HepG2 (cell line): ENCODE results near the gene BRD3. TPM values are rescaled to one million over a fixed set of nuclear protein-coding genes. Genes with fewer than 3 reads are reported as not detected.

Source experiments
- CENPX ChIP-seq: sonication (generic); formaldehyde crosslinking; IDR thresholded peaks from 2 replicates; pipeline ENCODE4 v1.9.0; 2021; ENCODE audit warnings: mild to moderate bottlenecking, missing genetic modification reagents, moderate library complexity
- CSRNP1 ChIP-seq: sonication (generic); formaldehyde crosslinking; IDR thresholded peaks from 2 replicates; pipeline ENCODE4 v1.8.1; 2023; ENCODE audit warnings: mild to moderate bottlenecking, missing genetic modification reagents
- FOSL1 ChIP-seq: sonication (generic); formaldehyde crosslinking; IDR thresholded peaks from 2 replicates; pipeline ENCODE4 v1.9.0; 2021; ENCODE audit warnings: missing genetic modification reagents, borderline replicate concordance
- HNF4G ChIP-seq, 2 experiments: sonication (generic) in 1 of 2; formaldehyde crosslinking in 1 of 2; IDR thresholded peaks; 2 replicates each; pipeline versions ENCODE4 v1.4.0 to v1.6.1; 2011 to 2020; ENCODE audit warnings: borderline replicate concordance in 2 of 2, low read depth in 2 of 2, mild to moderate bottlenecking in 2 of 2, low read length in 1 of 2, missing genetic modification reagents in 1 of 2, moderate library complexity in 1 of 2
- IKZF1 ChIP-seq: fragments of 450-650 bp; IDR thresholded peaks from 2 replicates; pipeline ENCODE4 v1.7.1; 2016
- KLF12 ChIP-seq: sonication (generic); formaldehyde crosslinking; IDR thresholded peaks from 2 replicates; pipeline ENCODE4 v1.4.0; 2020; ENCODE audit warnings: missing genetic modification reagents, borderline replicate concordance
- KLF13 ChIP-seq: sonication (generic); formaldehyde crosslinking; IDR thresholded peaks from 2 replicates; pipeline ENCODE4 v1.4.0; 2020; ENCODE audit warnings: mild to moderate bottlenecking, missing genetic modification reagents
- MAF1 ChIP-seq: sonication (generic); formaldehyde crosslinking; IDR thresholded peaks from 2 replicates; pipeline ENCODE4 v1.5.0; 2020; ENCODE audit warnings: missing genetic modification reagents, borderline replicate concordance
- MXI1 ChIP-seq: IDR thresholded peaks from 3 replicates; pipeline ENCODE4 v1.6.1; 2012; ENCODE audit warnings: low read depth, low read length, inconsistent platforms, borderline replicate concordance
- NCOA1 ChIP-seq: sonication (generic); formaldehyde crosslinking; IDR thresholded peaks from 2 replicates; pipeline ENCODE4 v1.9.0; 2021; ENCODE audit warnings: missing genetic modification reagents
- PHF21A ChIP-seq: sonication (generic); formaldehyde crosslinking; IDR thresholded peaks from 2 replicates; pipeline ENCODE4 v1.5.0; 2020; ENCODE audit warnings: mild to moderate bottlenecking, missing genetic modification reagents
- PPARG ChIP-seq: conservative IDR thresholded peaks from 2 replicates; pipeline ENCODE4 v1.6.1; 2016; ENCODE audit warnings: missing biosample characterization, missing genetic modification reagents
- RNF2 ChIP-seq: fragments of 450-650 bp; conservative IDR thresholded peaks from 2 replicates; pipeline ENCODE4 v1.6.1; 2016; ENCODE audit warnings: low read depth
- TGIF2 ChIP-seq: IDR thresholded peaks from 2 replicates; pipeline ENCODE4 v1.6.1; 2016; ENCODE audit warnings: control low read depth, missing compliant biosample characterization
- TOE1 ChIP-seq: sonication (generic); formaldehyde crosslinking; IDR thresholded peaks from 2 replicates; pipeline ENCODE4 v1.4.0; 2020; ENCODE audit warnings: mild to moderate bottlenecking, missing genetic modification reagents
- UBTF ChIP-seq: sonication (generic); formaldehyde crosslinking; IDR thresholded peaks from 2 replicates; pipeline ENCODE4 v1.4.0; 2020; ENCODE audit warnings: mild to moderate bottlenecking, missing genetic modification reagents
- ZC3H4 ChIP-seq: sonication (generic); formaldehyde crosslinking; IDR thresholded peaks from 2 replicates; pipeline ENCODE4 v1.4.0; 2020; ENCODE audit warnings: missing genetic modification reagents, borderline replicate concordance
- ZNF10 ChIP-seq: sonication (generic); formaldehyde crosslinking; IDR thresholded peaks from 2 replicates; pipeline ENCODE4 v1.4.0; 2020; ENCODE audit warnings: mild to moderate bottlenecking, low read depth, missing genetic modification reagents, borderline replicate concordance
- ZNF121 ChIP-seq: sonication (generic); formaldehyde crosslinking; IDR thresholded peaks from 2 replicates; pipeline ENCODE4 v1.5.0; 2020; ENCODE audit warnings: mild to moderate bottlenecking, missing genetic modification reagents
- ZNF224 ChIP-seq: sonication (generic); formaldehyde crosslinking; IDR thresholded peaks from 2 replicates; pipeline ENCODE4 v1.5.0; 2020; ENCODE audit warnings: mild to moderate bottlenecking, missing genetic modification reagents
- ZNF615 ChIP-seq: sonication (generic); formaldehyde crosslinking; IDR thresholded peaks from 2 replicates; pipeline ENCODE4 v1.5.0; 2020; ENCODE audit warnings: mild to moderate bottlenecking, missing genetic modification reagents, borderline replicate concordance
- ZNF782 ChIP-seq: sonication (generic); formaldehyde crosslinking; IDR thresholded peaks from 2 replicates; pipeline ENCODE4 v1.4.0; 2020; ENCODE audit warnings: missing genetic modification reagents, mild to moderate bottlenecking, borderline replicate concordance
- ZZZ3 ChIP-seq: sonication (generic); formaldehyde crosslinking; IDR thresholded peaks from 2 replicates; pipeline ENCODE4 v1.4.0; 2020; ENCODE audit warnings: missing genetic modification reagents, mild to moderate bottlenecking, borderline replicate concordance
- polyA plus RNA-seq, 8 experiments: library from polyadenylated mRNA; depleted of rRNA in 3 of 8; stranded (reverse) in 7 of 8; unstranded in 1 of 8; fragments of >200 nt; fragmentation: Illumina TruSeq in 4 of 8; extraction: Trizol in 4 of 8; gene quantifications; 2 replicates each; pipeline versions ENCODE4 v1.2.1 to v1.2.3, GENCODE V29; 2011 to 2016; ENCODE audit warnings: low read depth in 4 of 8, missing spikeins in 1 of 8, mixed read lengths in 1 of 8; ENCODE audit not compliant: insufficient read depth in 1 of 8
- total RNA-seq, 5 experiments: library from RNA; depleted of rRNA; stranded (reverse); fragments of >200 nt; fragmentation: Illumina TruSeq; extraction: Trizol; gene quantifications; 2 replicates each; pipeline ENCODE4 v1.2.3, GENCODE V29; 2016; ENCODE audit warnings: low read depth in 1 of 5
- TF ChIP-seq, protein P1 (sequence below): sonication (generic); formaldehyde crosslinking; IDR thresholded peaks from 2 replicates; pipeline ENCODE4 v1.4.0; 2020; ENCODE audit warnings: missing genetic modification reagents

BRD3 gene
- total and polyA plus RNA-seq, 2 of the 13 experiments (the other 11 are each of a cell fraction or from before 2014, with no cell fraction given): 5.9 to 12.9 TPM

GRCh38 chr9:133992780-133993634 lies 74.8 kb downstream of the BRD3 start (continued):
- TF ChIP-seq, protein P1, sequence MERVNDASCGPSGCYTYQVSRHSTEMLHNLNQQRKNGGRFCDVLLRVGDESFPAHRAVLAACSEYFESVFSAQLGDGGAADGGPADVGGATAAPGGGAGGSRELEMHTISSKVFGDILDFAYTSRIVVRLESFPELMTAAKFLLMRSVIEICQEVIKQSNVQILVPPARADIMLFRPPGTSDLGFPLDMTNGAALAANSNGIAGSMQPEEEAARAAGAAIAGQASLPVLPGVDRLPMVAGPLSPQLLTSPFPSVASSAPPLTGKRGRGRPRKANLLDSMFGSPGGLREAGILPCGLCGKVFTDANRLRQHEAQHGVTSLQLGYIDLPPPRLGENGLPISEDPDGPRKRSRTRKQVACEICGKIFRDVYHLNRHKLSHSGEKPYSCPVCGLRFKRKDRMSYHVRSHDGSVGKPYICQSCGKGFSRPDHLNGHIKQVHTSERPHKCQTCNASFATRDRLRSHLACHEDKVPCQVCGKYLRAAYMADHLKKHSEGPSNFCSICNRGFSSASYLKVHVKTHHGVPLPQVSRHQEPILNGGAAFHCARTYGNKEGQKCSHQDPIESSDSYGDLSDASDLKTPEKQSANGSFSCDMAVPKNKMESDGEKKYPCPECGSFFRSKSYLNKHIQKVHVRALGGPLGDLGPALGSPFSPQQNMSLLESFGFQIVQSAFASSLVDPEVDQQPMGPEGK (CRISPR knock-in tag): peak; percentile 84
- 0 out of 2 replicates have a peak, but pooled peaks have one; percentile 27 for TF ChIP-seq ZNF224 (CRISPR knock-in tag)
- no peak for TF ChIP-seq FOSL1
- peak; percentile 63; the same call in 1 of the 3 replicates for TF ChIP-seq MXI1
- TF ChIP-seq PPARG: no peak
- no peak for TF ChIP-seq RNF2
- TF ChIP-seq MAF1 (CRISPR knock-in tag): no peak
- TF ChIP-seq ZZZ3 (CRISPR knock-in tag): 0 out of 2 replicates have a peak, but pooled peaks have one; percentile 47
- peak; percentile 88; the same call in 1 of the 2 replicates for TF ChIP-seq ZNF782
- TF ChIP-seq ZNF121 (CRISPR knock-in tag): no peak
- no peak for TF ChIP-seq TOE1
- TF ChIP-seq KLF12 (CRISPR knock-in tag): no peak
- TF ChIP-seq CSRNP1 (CRISPR knock-in tag): peak; percentile 17; the same call in 1 of the 2 replicates
- TF ChIP-seq UBTF: peak; percentile 81
- no peak for TF ChIP-seq ZC3H4 (CRISPR knock-in tag)
- TF ChIP-seq ZNF10 (CRISPR knock-in tag): no peak
- TF ChIP-seq IKZF1: no peak
- no peak for TF ChIP-seq KLF13
- peak; percentile 62; the same call in 1 of the 2 replicates for TF ChIP-seq PHF21A (CRISPR knock-in tag)
- peak; percentile 26; the same call in 1 of the 2 replicates for TF ChIP-seq TGIF2 (CRISPR knock-in tag)
- no peak for TF ChIP-seq NCOA1 (CRISPR knock-in tag)
- no peak for TF ChIP-seq HNF4G (IDR thresholded peaks at IDR 0.05; ENCODE audit: borderline replicate concordance, low read depth, low read length)
- peak; percentile 21; the same call in 1 of the 2 replicates for TF ChIP-seq HNF4G (CRISPR knock-in tag; IDR thresholded peaks at IDR 0.05; ENCODE audit: borderline replicate concordance, low read depth)
- TF ChIP-seq CENPX: no peak
- TF ChIP-seq ZNF615 (CRISPR knock-in tag): no peak
